ENCODE measurements around the gene CTNND2. TPM values are rescaled to one million over a fixed set of nuclear protein-coding genes. Genes with fewer than 3 reads are reported as not detected.

The CTNND2 gene
- total RNA-seq, 2 donors from 2014 or later = not detected

GRCh38 chr5:11234501-11234911 lies 669.7 kb downstream of the CTNND2 start:
- H3K27ac Mint-ChIP-seq = peak overlapping the region; percentile 70 to 93
- H3K9me3 Mint-ChIP-seq = peaks cover 5% of the 10 kb centered on the region
- H3K4me1 Mint-ChIP-seq (ENCODE audit: low read depth in 2 of 2) = peaks cover 21 to 28% of the 10 kb centered on the region in 2 donors
- H3K36me3 Mint-ChIP-seq = peaks cover 5% of the 10 kb centered on the region
- no peak for DNase-seq (ENCODE audit: low spot score)
- H3K4me3 Mint-ChIP-seq = peak overlapping the region; percentile 50
- peak; percentile 56 to 75 for ATAC-seq
- H3K27me3 Mint-ChIP-seq = no peaks in the 10 kb centered on the region

- Mint-ChIP-seq H3K9me3 (peaks cover 5% of the 10 kb centered on the region), H3K27me3 (no peaks in the 10 kb centered on the region), H3K36me3 (peaks cover 5% of the 10 kb centered on the region), H3K4me1 (ENCODE audit: low read depth in 2 of 2) (peaks cover 21 to 31% of the 10 kb centered on the region in 2 donors), H3K4me3 (no peak overlapping the region), H3K27ac (no peak overlapping the region)
- no peak for ATAC-seq
- DNase-seq (ENCODE audit: low spot score) = no peak
These were observed 673.4 kb downstream of the CTNND2 start for GRCh38 chr5:11230890-11231289.

GRCh38 chr5:11227064-11227463 lies 677.2 kb downstream of the CTNND2 start:
- peaks cover 5% of the 10 kb centered on the region for H3K36me3 Mint-ChIP-seq

GRCh38 chr5:11224436-11225187 lies 679.6 kb downstream of the CTNND2 start:
- Mint-ChIP-seq H3K36me3 (no peaks in the 10 kb centered on the region), H3K27me3 (no peaks in the 10 kb centered on the region), H3K4me1 (ENCODE audit: low read depth in 2 of 2) (peaks cover 0 to 3% of the 10 kb centered on the region in 2 donors), H3K9me3 (no peaks in the 10 kb centered on the region), H3K27ac (no peak overlapping the region), H3K4me3 (no peak overlapping the region)
- no peak for DNase-seq (ENCODE audit: low spot score)
- no peak for ATAC-seq

More at GRCh38 chr5:11227064-11227463, 677.2 kb downstream of the CTNND2 start:
- ATAC-seq (no peak), DNase-seq (ENCODE audit: low spot score) (no peak)
- H3K4me3 Mint-ChIP-seq = no peak overlapping the region
- H3K4me1 Mint-ChIP-seq (ENCODE audit: low read depth in 2 of 2) = peaks cover 0 to 3% of the 10 kb centered on the region in 2 donors
- no peaks in the 10 kb centered on the region for H3K27me3 Mint-ChIP-seq
- peaks cover 5% of the 10 kb centered on the region for H3K9me3 Mint-ChIP-seq
- no peak overlapping the region for H3K27ac Mint-ChIP-seq

- Mint-ChIP-seq H3K4me3 (no peak overlapping the region), H3K27ac (no peak overlapping the region), H3K4me1 (ENCODE audit: low read depth in 2 of 2) (peaks cover 0 to 3% of the 10 kb centered on the region in 2 donors), H3K27me3 (peaks cover 0 to 6% of the 10 kb centered on the region in 2 donors), H3K9me3 (no peaks in the 10 kb centered on the region), H3K36me3 (no peaks in the 10 kb centered on the region)
- DNase-seq (ENCODE audit: low spot score) (no peak), ATAC-seq (no peak)
These were observed 682.1 kb downstream of the CTNND2 start for GRCh38 chr5:11222169-11222568.

- Mint-ChIP-seq H3K27me3 (peaks cover 0 to 6% of the 10 kb centered on the region in 2 donors), H3K36me3 (no peaks in the 10 kb centered on the region), H3K27ac (no peak overlapping the region), H3K9me3 (no peaks in the 10 kb centered on the region), H3K4me1 (ENCODE audit: low read depth in 2 of 2) (peaks cover 0 to 2% of the 10 kb centered on the region in 2 donors), H3K4me3 (no peak overlapping the region)
- ATAC-seq (no peak), DNase-seq (ENCODE audit: low spot score) (no peak)
These were observed 689.2 kb downstream of the CTNND2 start for GRCh38 chr5:11214864-11215644.

GRCh38 chr5:11212706-11213105 lies 691.5 kb downstream of the CTNND2 start:
- ATAC-seq (no peak), DNase-seq (ENCODE audit: low spot score) (no peak)
- Mint-ChIP-seq H3K9me3 (no peaks in the 10 kb centered on the region), H3K4me1 (ENCODE audit: low read depth in 2 of 2) (peaks cover 0 to 2% of the 10 kb centered on the region in 2 donors), H3K27ac (no peak overlapping the region), H3K27me3 (no peaks in the 10 kb centered on the region), H3K4me3 (no peak overlapping the region), H3K36me3 (no peaks in the 10 kb centered on the region)

GRCh38 chr5:11197726-11198125 lies 706.5 kb downstream of the CTNND2 start:
- Mint-ChIP-seq H3K36me3 (no peaks in the 10 kb centered on the region), H3K4me3 (no peak overlapping the region), H3K27me3 (no peaks in the 10 kb centered on the region), H3K9me3 (no peaks in the 10 kb centered on the region), H3K27ac (no peak overlapping the region), H3K4me1 (ENCODE audit: low read depth in 2 of 2) (peaks cover 0 to 2% of the 10 kb centered on the region in 2 donors)
- no peak for ATAC-seq
- no peak for DNase-seq (ENCODE audit: low spot score)

GRCh38 chr5:11191673-11192072 lies 712.6 kb downstream of the CTNND2 start:
- no peak for DNase-seq (ENCODE audit: low spot score)
- no peaks in the 10 kb centered on the region for H3K27me3 Mint-ChIP-seq
- no peaks in the 10 kb centered on the region for H3K4me1 Mint-ChIP-seq (ENCODE audit: low read depth in 2 of 2)
- H3K36me3 Mint-ChIP-seq = no peaks in the 10 kb centered on the region
- ATAC-seq = no peak
- H3K4me3 Mint-ChIP-seq = no peak overlapping the region
- H3K27ac Mint-ChIP-seq = no peak overlapping the region
- H3K9me3 Mint-ChIP-seq = no peaks in the 10 kb centered on the region

- Mint-ChIP-seq H3K27me3 (peaks cover 4 to 7% of the 10 kb centered on the region in 2 donors), H3K27ac (no peak overlapping the region), H3K4me3 (no peak overlapping the region), H3K36me3 (no peaks in the 10 kb centered on the region), H3K4me1 (ENCODE audit: low read depth in 2 of 2) (peaks cover 0 to 3% of the 10 kb centered on the region in 2 donors), H3K9me3 (no peaks in the 10 kb centered on the region)
- DNase-seq (ENCODE audit: low spot score) = no peak
- no peak for ATAC-seq
These were observed 721.7 kb downstream of the CTNND2 start for GRCh38 chr5:11182441-11183080.

GRCh38 chr5:11181940-11182339 lies 722.3 kb downstream of the CTNND2 start:
- DNase-seq (ENCODE audit: low spot score) (no peak), ATAC-seq (peak; percentile 27 to 52)
- Mint-ChIP-seq H3K9me3 (no peaks in the 10 kb centered on the region), H3K36me3 (no peaks in the 10 kb centered on the region), H3K27ac (no peak overlapping the region), H3K4me1 (ENCODE audit: low read depth in 2 of 2) (peaks cover 0 to 3% of the 10 kb centered on the region in 2 donors), H3K27me3 (peaks cover 4 to 7% of the 10 kb centered on the region in 2 donors), H3K4me3 (no peak overlapping the region)

- H3K4me1 Mint-ChIP-seq (ENCODE audit: low read depth in 2 of 2) = peaks cover 0 to 3% of the 10 kb centered on the region in 2 donors
- H3K9me3 Mint-ChIP-seq = no peaks in the 10 kb centered on the region
These were observed 723.4 kb downstream of the CTNND2 start for GRCh38 chr5:11180890-11181289.

GRCh38 chr5:11177999-11178711 lies 726.1 kb downstream of the CTNND2 start:
- ATAC-seq (no peak), DNase-seq (ENCODE audit: low spot score) (no peak)
- no peak overlapping the region for H3K27ac Mint-ChIP-seq
- H3K4me3 Mint-ChIP-seq = no peak overlapping the region
- H3K36me3 Mint-ChIP-seq = no peaks in the 10 kb centered on the region
- peaks cover 7 to 9% of the 10 kb centered on the region in 2 donors for H3K27me3 Mint-ChIP-seq
- H3K4me1 Mint-ChIP-seq (ENCODE audit: low read depth in 2 of 2) = peaks cover 3 to 4% of the 10 kb centered on the region in 2 donors
- no peaks in the 10 kb centered on the region for H3K9me3 Mint-ChIP-seq

More at GRCh38 chr5:11180890-11181289, 723.4 kb downstream of the CTNND2 start:
- DNase-seq (ENCODE audit: low spot score) (no peak), ATAC-seq (no peak)
- no peak overlapping the region for H3K27ac Mint-ChIP-seq
- H3K27me3 Mint-ChIP-seq = peaks cover 4 to 14% of the 10 kb centered on the region in 2 donors
- no peaks in the 10 kb centered on the region for H3K36me3 Mint-ChIP-seq
- H3K4me3 Mint-ChIP-seq = no peak overlapping the region

All from natural killer cell treated with Interleukin-12 subunit alpha and Interleukin-12 subunit beta and Interleukin-15 and Interleukin-18, amount 100 ng/mL, for 72 hours (primary cell).